Measurements from ENCODE around the gene ASCL5. TPM values are rescaled to one million over a fixed set of nuclear protein-coding genes. Genes with fewer than 3 reads are reported as not detected.

Gene ASCL5
- total RNA-seq, 1 experiment from 2014 or later = not detected

- intact Hi-C loops (cut with micrococcal nuclease; ENCODE audit: unreplicated experiment) = no loop called here
Observed at GRCh38 chr1:201116091-201116490, 10.9 kb downstream of the ASCL5 start.

GRCh38 chr1:201115390-201115937 is 11.5 kb downstream of the ASCL5 start:
- intact Hi-C loops (cut with micrococcal nuclease; ENCODE audit: unreplicated experiment) = no loop called here
- Histone ChIP-seq H3K9me3 (ENCODE audit: control insufficient read depth, insufficient read depth, low read depth, low read length) (no peaks in the 10 kb centered on the region), H3K4me3 (ENCODE audit: low read depth in 2 of 2, low read length in 2 of 2) (no peak overlapping the region), H3K4me1 (ENCODE audit: control insufficient read depth, insufficient read depth, low read length) (peaks cover 3% of the 10 kb centered on the region; the same call in 1 of the 2 replicates), H3K27me3 (ENCODE audit: control insufficient read depth, insufficient read depth, low read length) (no peaks in the 10 kb centered on the region), H3K27ac (ENCODE audit: low read length) (no peak overlapping the region), H3K36me3 (ENCODE audit: control insufficient read depth, insufficient read depth, low read length) (no peaks in the 10 kb centered on the region)
- TF ChIP-seq CTCF (IDR thresholded peaks at IDR 0.05) (no peak), REST (IDR thresholded peaks at IDR 0.05; ENCODE audit: insufficient read depth in 1 of 2, low read depth in 2 of 2, low read length in 1 of 2) (no peak), POLR2AphosphoS5 (IDR thresholded peaks at IDR 0.05; ENCODE audit: low read depth, low read length) (no peak), TCF7L2 (IDR thresholded peaks at IDR 0.05; ENCODE audit: low read depth, low read length) (no peak), SIN3A (IDR thresholded peaks at IDR 0.05; ENCODE audit: borderline replicate concordance, insufficient read depth, low read depth, low read length) (no peak)
- DNase-seq (ENCODE audit: low read depth, low spot score) (no peak), ATAC-seq (no peak)
- ChIA-PET POLR2A (no interaction called here), CTCF (no interaction called here)
- BruUV-seq (replicated peaks) = no TSS peak
- in situ Hi-C loops (cut with HindIII; ENCODE audit: low pct_unique_long_range_greater_than_20kb, low sequenced_read_pairs) = no loop called here

More at GRCh38 chr1:201116091-201116490, 10.9 kb downstream of the ASCL5 start:
- ATAC-seq (no peak), DNase-seq (ENCODE audit: low read depth, low spot score) (no peak)
- ChIA-PET CTCF (no interaction called here), POLR2A (no interaction called here)
- Histone ChIP-seq H3K27me3 (ENCODE audit: control insufficient read depth, insufficient read depth, low read length) (no peaks in the 10 kb centered on the region; the same call in 1 of the 2 replicates), H3K9me3 (ENCODE audit: control insufficient read depth, insufficient read depth, low read depth, low read length) (no peaks in the 10 kb centered on the region), H3K4me3 (ENCODE audit: low read depth in 2 of 2, low read length in 2 of 2) (no peak overlapping the region), H3K36me3 (ENCODE audit: control insufficient read depth, insufficient read depth, low read length) (no peaks in the 10 kb centered on the region), H3K4me1 (ENCODE audit: control insufficient read depth, insufficient read depth, low read length) (peaks cover 3% of the 10 kb centered on the region; the same call in 1 of the 2 replicates), H3K27ac (ENCODE audit: low read length) (no peak overlapping the region)
- TF ChIP-seq TCF7L2 (IDR thresholded peaks at IDR 0.05; ENCODE audit: low read depth, low read length) = no peak
- TF ChIP-seq SIN3A (IDR thresholded peaks at IDR 0.05; ENCODE audit: borderline replicate concordance, insufficient read depth, low read depth, low read length) = no peak
- TF ChIP-seq POLR2AphosphoS5 (IDR thresholded peaks at IDR 0.05; ENCODE audit: low read depth, low read length) = no peak
- no peak for TF ChIP-seq CTCF (IDR thresholded peaks at IDR 0.05)
- TF ChIP-seq REST (IDR thresholded peaks at IDR 0.05; ENCODE audit: insufficient read depth in 1 of 2, low read depth in 2 of 2, low read length in 1 of 2) = no peak
- BruUV-seq (replicated peaks) = no TSS peak
- in situ Hi-C loops (cut with HindIII; ENCODE audit: low pct_unique_long_range_greater_than_20kb, low sequenced_read_pairs) = no loop called here

Data from Panc1 (cell line).